Endodermal cell (in vitro differentiated cells): Measurements from ENCODE around the gene BCKDHB. TPM values are rescaled to one million over a fixed set of nuclear protein-coding genes. Genes with fewer than 3 reads are reported as not detected.

Source experiments
- DNase-seq: peaks from one replicate; pipeline ENCODE4 v3.0.0-alpha.2; 2017
- H3K27ac ChIP-seq: 2 replicates; pipeline ENCODE4 v1.5.1; 2013; ENCODE audit warnings: mild to moderate bottlenecking, low read depth, low read length, moderate library complexity
- H3K27me3 ChIP-seq: 2 replicates; pipeline ENCODE4 v1.6.1; 2013; ENCODE audit warnings: mild to moderate bottlenecking, low read length, moderate library complexity; ENCODE audit not compliant: insufficient read depth, control insufficient read depth, poor library complexity, severe bottlenecking
- H3K36me3 ChIP-seq: 2 replicates; pipeline ENCODE4 v1.7.0; 2013; ENCODE audit warnings: mild to moderate bottlenecking, low read length, moderate library complexity; ENCODE audit not compliant: control insufficient read depth, insufficient read depth
- H3K4me1 ChIP-seq: one replicate; pipeline ENCODE4 v1.7.0; 2013; ENCODE audit warnings: low read length; ENCODE audit not compliant: control insufficient read depth, insufficient read depth
- H3K4me3 ChIP-seq: 2 replicates; pipeline ENCODE4 v1.5.1; 2013; ENCODE audit warnings: mild to moderate bottlenecking, low read length, moderate library complexity
- H3K9ac ChIP-seq: 2 replicates; pipeline ENCODE4 v1.6.1; 2013; ENCODE audit warnings: mild to moderate bottlenecking, low read length, moderate library complexity; ENCODE audit not compliant: poor library complexity, severe bottlenecking; ENCODE audit errors: extremely low read depth
- H3K9me3 ChIP-seq: 2 replicates; pipeline ENCODE4 v1.6.1; 2013; ENCODE audit warnings: mild to moderate bottlenecking, low read length, moderate library complexity; ENCODE audit not compliant: control insufficient read depth
- H3K27ac Mint-ChIP-seq: 2 replicates; pipeline ENCODE4 v1.8.0; 2020; ENCODE audit warnings: mixed read lengths
- H3K27me3 Mint-ChIP-seq: 2 replicates; pipeline ENCODE4 v1.8.0; 2021; ENCODE audit warnings: mild to moderate bottlenecking, mixed read lengths; ENCODE audit not compliant: insufficient read depth
- H3K36me3 Mint-ChIP-seq: 2 replicates; pipeline ENCODE4 v1.8.0; 2020; ENCODE audit warnings: low read depth, mixed read lengths
- H3K4me1 Mint-ChIP-seq: 2 replicates; pipeline ENCODE4 v1.8.0; 2020; ENCODE audit warnings: mixed read lengths
- H3K4me3 Mint-ChIP-seq: 2 replicates; pipeline ENCODE4 v1.8.0; 2020; ENCODE audit warnings: mild to moderate bottlenecking, moderate library complexity, mixed read lengths
- H3K9me3 Mint-ChIP-seq: 2 replicates; pipeline ENCODE4 v1.8.0; 2020; ENCODE audit warnings: mild to moderate bottlenecking, mixed read lengths
- CTCF ChIP-seq: fragments of 200-600 bp; sonication (generic); conservative IDR thresholded peaks from 2 replicates; pipeline ENCODE4 v1.5.0; 2021; ENCODE audit warnings: antibody characterized with exemption, mild to moderate bottlenecking
- WGBS, 2 experiments: methylation state at CpG; one replicate each; pipeline versions ENCODE4 v1.1.5 to v1.1.7; 2013; ENCODE audit warnings: missing lambda C conversion rate in 2 of 2, mixed read lengths in 1 of 2; ENCODE audit not compliant: insufficient coverage in 1 of 2, insufficient read length in 1 of 2; 5-methylcytosine and 5-hydroxymethylcytosine counted together
- total RNA-seq, 2 donors: library from RNA; stranded (reverse); fragmentation: NEBNext Ultra II Directional in 1 of 2; extraction: Animal tissue kit (Norgen Biotek cat#: 25700) in 1 of 2; gene quantifications; 2 replicates in 1 of 2; 3 replicates in 1 of 2; pipeline ENCODE4 v1.2.1, GENCODE V29; 2021

BCKDHB gene
- total RNA-seq, 2 donors from 2014 or later, result 35.1 to 36.4 TPM

GRCh38 chr6:80277501-80277900, 171.0 kb downstream of the BCKDHB start:
- DNase-seq, result no peak
- Histone ChIP-seq H3K9ac (no peak overlapping the region), H3K4me1 (no peaks in the 10 kb centered on the region), H3K9me3 (no peaks in the 10 kb centered on the region), H3K27ac (no peak overlapping the region), H3K27me3 (no peaks in the 10 kb centered on the region), H3K4me3 (no peak overlapping the region), H3K36me3 (no peaks in the 10 kb centered on the region)
- Mint-ChIP-seq H3K9me3 (no peaks in the 10 kb centered on the region), H3K4me1 (no peaks in the 10 kb centered on the region), H3K36me3 (peaks cover 5% of the 10 kb centered on the region), H3K4me3 (no peak overlapping the region), H3K27me3 (no peaks in the 10 kb centered on the region), H3K27ac (no peak overlapping the region)
- WGBS, 2 experiments, result 100% methylated on average over 1 of the region's 1 CpG; no CpG with 5 or more reads in 1 of the 2 experiments
- no peak for TF ChIP-seq CTCF

DNA sequence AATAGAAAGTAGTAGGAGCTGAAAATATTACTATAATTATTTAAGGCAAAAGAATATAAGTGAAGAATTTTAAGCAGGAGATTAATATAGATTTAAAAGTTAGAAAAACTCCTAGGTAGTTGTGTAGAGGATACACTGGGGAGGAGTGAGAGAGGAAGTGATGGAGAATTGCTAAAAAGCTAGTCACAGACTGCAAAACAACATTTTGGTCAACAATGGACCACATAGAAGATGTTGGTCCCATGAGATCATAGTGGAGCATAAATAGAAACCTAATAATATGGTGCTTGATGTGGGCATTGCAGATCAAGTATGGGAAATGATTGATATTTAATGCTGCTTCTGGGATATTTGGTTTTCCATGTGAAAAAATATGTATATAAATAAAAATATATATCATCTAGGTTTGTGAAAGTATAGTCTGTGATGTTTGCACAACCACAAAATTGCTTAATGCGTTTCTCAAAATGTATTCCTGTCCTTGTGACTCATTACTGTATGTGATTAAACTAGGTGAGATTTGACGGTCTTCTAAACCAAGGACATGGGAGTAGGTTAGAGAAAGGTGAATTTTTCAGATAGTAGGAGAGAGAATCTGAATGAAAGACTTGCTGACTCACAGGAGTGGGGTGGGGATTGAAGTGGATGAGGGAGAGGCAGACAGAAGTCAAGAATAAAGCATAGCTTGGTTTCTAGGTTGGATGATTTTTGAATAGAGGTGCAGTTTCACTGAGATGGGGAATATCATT, 174.0 kb downstream of the BCKDHB start:
- Mint-ChIP-seq H3K4me1 (no peaks in the 10 kb centered on the region), H3K4me3 (no peak overlapping the region), H3K36me3 (peaks cover 5% of the 10 kb centered on the region), H3K27me3 (no peaks in the 10 kb centered on the region), H3K9me3 (no peaks in the 10 kb centered on the region), H3K27ac (no peak overlapping the region)
- WGBS, 2 experiments, result 83 to 92% methylated on average over 1 to 2 of the region's 2 CpGs
- no peaks in the 10 kb centered on the region for H3K27me3 ChIP-seq
- H3K4me3 ChIP-seq, result no peak overlapping the region
- H3K9me3 ChIP-seq, result no peaks in the 10 kb centered on the region
- TF ChIP-seq CTCF, result no peak
- no peaks in the 10 kb centered on the region for H3K36me3 ChIP-seq
- DNase-seq, result no peak
- H3K4me1 ChIP-seq, result no peaks in the 10 kb centered on the region
- no peak overlapping the region for H3K9ac ChIP-seq
- H3K27ac ChIP-seq, result no peak overlapping the region

DNA sequence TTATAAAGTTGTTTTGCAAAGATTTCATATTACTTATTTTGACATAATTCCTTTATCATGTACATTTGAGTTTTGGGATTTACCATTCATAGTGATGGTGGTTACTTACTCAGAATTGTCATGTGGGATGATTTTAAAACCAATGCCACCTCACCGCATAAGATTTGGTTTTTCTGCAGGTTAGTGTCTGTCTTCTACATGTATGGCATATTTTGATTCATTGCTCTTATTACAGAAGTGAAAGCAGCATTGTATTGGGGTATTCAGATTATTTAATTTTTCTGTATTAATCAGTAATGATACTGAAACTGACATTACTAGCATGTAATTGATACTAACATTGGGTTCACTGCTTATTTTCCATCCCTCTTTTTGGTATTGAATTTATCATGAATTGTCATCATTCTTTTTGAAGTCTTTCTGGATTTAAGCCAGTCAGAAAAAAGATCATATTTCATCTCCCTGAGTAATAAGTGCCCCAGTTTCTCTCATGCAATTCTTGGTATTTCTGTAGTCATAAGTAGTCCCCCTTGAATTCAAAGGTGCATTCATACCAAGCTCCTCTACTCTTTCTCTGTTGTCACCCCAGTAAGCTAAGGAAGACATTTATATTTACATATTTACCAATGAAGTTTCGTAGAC, 176.6 kb downstream of the BCKDHB start:
- no peak overlapping the region for H3K27ac Mint-ChIP-seq
- H3K36me3 ChIP-seq, result no peaks in the 10 kb centered on the region
- H3K9me3 ChIP-seq, result no peaks in the 10 kb centered on the region
- H3K9me3 Mint-ChIP-seq, result no peaks in the 10 kb centered on the region
- TF ChIP-seq CTCF, result no peak
- H3K27ac ChIP-seq, result no peak overlapping the region
- no peaks in the 10 kb centered on the region for H3K27me3 Mint-ChIP-seq
- H3K4me1 ChIP-seq, result no peaks in the 10 kb centered on the region
- H3K27me3 ChIP-seq, result no peaks in the 10 kb centered on the region
- no peak for DNase-seq
- H3K4me1 Mint-ChIP-seq, result no peaks in the 10 kb centered on the region
- no peak overlapping the region for H3K4me3 ChIP-seq
- no peak overlapping the region for H3K9ac ChIP-seq
- H3K36me3 Mint-ChIP-seq, result peaks cover 9% of the 10 kb centered on the region
- WGBS, 2 experiments, result 90% methylated on average over 1 of the region's 2 CpGs; no CpG with 5 or more reads in 1 of the 2 experiments
- no peak overlapping the region for H3K4me3 Mint-ChIP-seq
